Transverse colon (tissue), 4 donors: ENCODE results near the gene NKAIN2.

Experiments used
- EP300 ChIP-seq: sonication (generic); formaldehyde crosslinking; IDR thresholded peaks from one replicate; pipeline ENCODE4 v1.6.1; 2017; ENCODE audit warnings: antibody characterized with exemption, low read depth
- POLR2A ChIP-seq: fragments of 450-650 bp; IDR thresholded peaks from one replicate; pipeline ENCODE4 v1.6.1; 2016; ENCODE audit warnings: antibody characterized with exemption, mild to moderate bottlenecking, moderate library complexity
- POLR2AphosphoS5 ChIP-seq, 3 donors: sonication (generic); formaldehyde crosslinking; IDR thresholded peaks; one replicate each; pipeline ENCODE4 v1.6.1; 2016; ENCODE audit warnings: antibody characterized with exemption in 3 of 3
- TF ChIP-seq, protein P1 (sequence below), 5 experiments: fragments of 200-600 bp in 3 of 5; fragments of 450-650 bp in 2 of 5; sonication (generic) in 3 of 5; IDR thresholded peaks; 1 replicate in 2 of 5; 2 replicates in 3 of 5; pipeline ENCODE4 v1.5.1; 2016 to 2017; ENCODE audit warnings: antibody characterized with exemption in 5 of 5, inconsistent platforms in 3 of 5, mild to moderate bottlenecking in 2 of 5, moderate library complexity in 1 of 5

DNA sequence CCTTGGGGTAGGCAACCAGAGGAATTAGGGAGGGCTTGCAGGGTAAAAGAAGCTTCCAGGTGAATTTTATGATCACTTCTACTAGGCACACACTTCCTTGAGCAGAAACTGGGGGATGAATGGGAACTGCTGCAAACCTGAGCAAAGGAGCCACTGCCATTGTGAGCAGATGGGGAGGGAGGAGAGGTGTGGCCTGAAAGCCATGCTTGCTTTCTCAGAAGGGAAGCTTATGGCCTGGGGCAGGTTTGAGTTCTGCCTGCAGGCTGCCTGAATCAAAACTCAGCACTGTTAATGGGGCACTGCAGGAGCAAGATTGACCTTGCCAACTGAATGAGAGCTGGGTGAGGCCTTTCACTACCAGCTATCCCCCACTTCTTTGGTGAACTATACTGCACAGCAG lies 328.1 kb downstream of the NKAIN2 start:
- TF ChIP-seq POLR2AphosphoS5 (IDR thresholded peaks at IDR 0.05), result no peak
- TF ChIP-seq POLR2A, result no peak
- TF ChIP-seq, protein P1, sequence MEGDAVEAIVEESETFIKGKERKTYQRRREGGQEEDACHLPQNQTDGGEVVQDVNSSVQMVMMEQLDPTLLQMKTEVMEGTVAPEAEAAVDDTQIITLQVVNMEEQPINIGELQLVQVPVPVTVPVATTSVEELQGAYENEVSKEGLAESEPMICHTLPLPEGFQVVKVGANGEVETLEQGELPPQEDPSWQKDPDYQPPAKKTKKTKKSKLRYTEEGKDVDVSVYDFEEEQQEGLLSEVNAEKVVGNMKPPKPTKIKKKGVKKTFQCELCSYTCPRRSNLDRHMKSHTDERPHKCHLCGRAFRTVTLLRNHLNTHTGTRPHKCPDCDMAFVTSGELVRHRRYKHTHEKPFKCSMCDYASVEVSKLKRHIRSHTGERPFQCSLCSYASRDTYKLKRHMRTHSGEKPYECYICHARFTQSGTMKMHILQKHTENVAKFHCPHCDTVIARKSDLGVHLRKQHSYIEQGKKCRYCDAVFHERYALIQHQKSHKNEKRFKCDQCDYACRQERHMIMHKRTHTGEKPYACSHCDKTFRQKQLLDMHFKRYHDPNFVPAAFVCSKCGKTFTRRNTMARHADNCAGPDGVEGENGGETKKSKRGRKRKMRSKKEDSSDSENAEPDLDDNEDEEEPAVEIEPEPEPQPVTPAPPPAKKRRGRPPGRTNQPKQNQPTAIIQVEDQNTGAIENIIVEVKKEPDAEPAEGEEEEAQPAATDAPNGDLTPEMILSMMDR (IDR thresholded peaks at IDR 0.05), result no peak
- no peak for TF ChIP-seq EP300
